Measurements from ENCODE around the gene CDC26. TPM values are rescaled to one million over a fixed set of nuclear protein-coding genes. Genes with fewer than 3 reads are reported as not detected.

CDC26 gene
- total RNA-seq, 1 experiment from 2014 or later, result 22.0 TPM

DNA sequence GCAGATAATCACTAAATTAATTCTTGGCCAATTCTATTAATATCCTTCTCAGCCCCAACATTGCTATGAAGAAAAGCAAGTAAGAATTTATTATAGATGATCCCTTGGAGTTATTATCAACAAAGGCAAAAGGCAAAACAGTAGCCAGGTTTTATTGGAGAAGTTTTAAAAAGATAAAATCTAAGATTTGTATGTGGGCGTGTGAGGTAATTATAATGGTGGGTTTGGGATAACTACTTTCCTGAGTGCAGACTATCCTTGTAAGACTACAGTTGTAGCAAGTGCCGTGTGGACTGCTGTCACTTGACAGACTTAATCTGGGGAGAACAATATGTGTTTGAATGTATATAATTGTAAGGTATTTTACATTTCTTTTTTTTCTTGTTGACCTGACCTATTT lies 30.8 kb downstream of the CDC26 start:
- intact Hi-C loops (cut with micrococcal nuclease), result no loop called here
- Histone ChIP-seq H3K9me2 (ENCODE audit: insufficient read depth) (no peaks in the 10 kb centered on the region), H3K4me2 (ENCODE audit: low read length) (no peak overlapping the region), H4K20me1 (ENCODE audit: insufficient read depth) (no peaks in the 10 kb centered on the region), H3K79me2 (ENCODE audit: insufficient read depth, low read length) (peaks cover 6% of the 10 kb centered on the region), H3K27ac (ENCODE audit: low read depth, low read length) (no peak overlapping the region), H3K36me3 (ENCODE audit: control insufficient read depth in 1 of 2, insufficient read depth in 2 of 2, low read length in 2 of 2) (no peaks in the 10 kb centered on the region), H3K27me3 (ENCODE audit: insufficient read depth, low read length) (no peaks in the 10 kb centered on the region), H3K9ac (ENCODE audit: low read length) (no peak overlapping the region), H2AFZ (ENCODE audit: low read depth, low read length, poor library complexity, severe bottlenecking) (no peak overlapping the region), H3K4me1 (ENCODE audit: control insufficient read depth in 1 of 2, insufficient read depth in 2 of 2, low read length in 2 of 2) (peaks cover 0 to 4% of the 10 kb centered on the region in 2 experiments; a peak in 2 of 4 replicates), H3K4me3 (replicated peaks in 1 of 2; ENCODE audit: low read depth in 1 of 2, low read length in 2 of 2) (no peak overlapping the region), H3K9me3 (ENCODE audit: control insufficient read depth in 1 of 2, insufficient read depth in 1 of 2, low read depth in 1 of 2, low read length in 2 of 2) (no peaks in the 10 kb centered on the region)
- CTCF ChIA-PET, result no interaction called here
- no TSS peak for BruUV-seq (replicated peaks)
- POLR2A ChIA-PET, result no interaction called here
- RAD21 ChIA-PET (ENCODE audit: low non-redundant PET in 1 of 2, low total read pairs in 2 of 2, uncharacterized antibody in 2 of 2, unreplicated experiment in 2 of 2), result no interaction called here
- ATAC-seq (no peak), DNase-seq (ENCODE audit: low read depth, low spot score) (no peak)
- TF ChIP-seq JUND (IDR thresholded peaks at IDR 0.05), result no peak
- no peak for TF ChIP-seq EZH2 (IDR thresholded peaks at IDR 0.05)
- no peak for TF ChIP-seq SIN3A (IDR thresholded peaks at IDR 0.05; ENCODE audit: low read depth)
- TF ChIP-seq SRF (IDR thresholded peaks at IDR 0.05; ENCODE audit: low read depth), result no peak
- no peak for TF ChIP-seq YY1 (IDR thresholded peaks at IDR 0.05; ENCODE audit: extremely low read depth, insufficient replicate concordance, low read depth, low read length)
- TF ChIP-seq CTCF (IDR thresholded peaks at IDR 0.05 in 2 of 3, conservative IDR thresholded peaks at IDR 0.05 in 1 of 3; ENCODE audit: borderline replicate concordance in 1 of 3, insufficient read depth in 1 of 3, low read depth in 2 of 3, low read length in 2 of 3), result no peak
- TF ChIP-seq RAD21 (IDR thresholded peaks at IDR 0.05; ENCODE audit: low read depth), result no peak
- TF ChIP-seq, protein P1, sequence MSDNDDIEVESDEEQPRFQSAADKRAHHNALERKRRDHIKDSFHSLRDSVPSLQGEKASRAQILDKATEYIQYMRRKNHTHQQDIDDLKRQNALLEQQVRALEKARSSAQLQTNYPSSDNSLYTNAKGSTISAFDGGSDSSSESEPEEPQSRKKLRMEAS (IDR thresholded peaks at IDR 0.05), result no peak
- TF ChIP-seq ZFX (IDR thresholded peaks at IDR 0.05), result no peak

- intact Hi-C loops (cut with micrococcal nuclease), result no loop called here
- no peaks in the 10 kb centered on the region for H3K9me3 ChIP-seq (ENCODE audit: control insufficient read depth in 1 of 2, insufficient read depth in 1 of 2, low read depth in 1 of 2, low read length in 2 of 2)
- no peaks in the 10 kb centered on the region for H3K9me2 ChIP-seq (ENCODE audit: insufficient read depth)
- no peak overlapping the region for H3K4me3 ChIP-seq (replicated peaks in 1 of 2; ENCODE audit: low read depth in 1 of 2, low read length in 2 of 2)
- no peaks in the 10 kb centered on the region for H4K20me1 ChIP-seq (ENCODE audit: insufficient read depth)
- no peaks in the 10 kb centered on the region for H3K36me3 ChIP-seq (ENCODE audit: control insufficient read depth in 1 of 2, insufficient read depth in 2 of 2, low read length in 2 of 2)
- H3K9ac ChIP-seq (ENCODE audit: low read length), result no peak overlapping the region
- ChIA-PET POLR2A (interaction anchor here (0.7 kb wide), 1 partner anchor 20 kb away, joined by 3 read pairs; the partner anchor contains the start of genes FKBP15 and SLC31A1), CTCF (no interaction called here), RAD21 (ENCODE audit: low non-redundant PET in 1 of 2, low total read pairs in 2 of 2, uncharacterized antibody in 2 of 2, unreplicated experiment in 2 of 2) (no interaction called here)
- no peak overlapping the region for H2AFZ ChIP-seq (ENCODE audit: low read depth, low read length, poor library complexity, severe bottlenecking)
- H3K4me2 ChIP-seq (ENCODE audit: low read length), result no peak overlapping the region
- DNase-seq (ENCODE audit: low read depth, low spot score) (no peak), ATAC-seq (no peak)
- H3K27ac ChIP-seq (ENCODE audit: low read depth, low read length), result no peak overlapping the region
- no TSS peak for BruUV-seq (replicated peaks)
- no peaks in the 10 kb centered on the region for H3K27me3 ChIP-seq (ENCODE audit: insufficient read depth, low read length)
- H3K79me2 ChIP-seq (ENCODE audit: insufficient read depth, low read length), result no peaks in the 10 kb centered on the region; the same call in 1 of the 2 replicates
- peaks cover 0 to 8% of the 10 kb centered on the region in 2 experiments; a peak in 3 of 4 replicates for H3K4me1 ChIP-seq (ENCODE audit: control insufficient read depth in 1 of 2, insufficient read depth in 2 of 2, low read length in 2 of 2)
- no peak for TF ChIP-seq ZBTB33 (IDR thresholded peaks at IDR 0.05; ENCODE audit: extremely low read depth, insufficient replicate concordance, low read length)
- no peak for TF ChIP-seq SRF (IDR thresholded peaks at IDR 0.05; ENCODE audit: low read depth)
- TF ChIP-seq ELF1 (IDR thresholded peaks at IDR 0.05; ENCODE audit: borderline replicate concordance, low read depth), result no peak
- TF ChIP-seq CBX3 (IDR thresholded peaks at IDR 0.05; ENCODE audit: low read depth), result no peak
- TF ChIP-seq POLR2A (IDR thresholded peaks at IDR 0.05; ENCODE audit: borderline replicate concordance, extremely low read depth, insufficient read depth, insufficient read length), result no peak
- no peak for TF ChIP-seq EGR1 (IDR thresholded peaks at IDR 0.05; ENCODE audit: low read depth)
- no peak for TF ChIP-seq ZFX (IDR thresholded peaks at IDR 0.05)
- no peak for TF ChIP-seq CTCF (IDR thresholded peaks at IDR 0.05 in 2 of 3, conservative IDR thresholded peaks at IDR 0.05 in 1 of 3; ENCODE audit: borderline replicate concordance in 1 of 3, insufficient read depth in 1 of 3, low read depth in 2 of 3, low read length in 2 of 3)
- TF ChIP-seq ZNF274 (IDR thresholded peaks at IDR 0.05; ENCODE audit: low read depth, low read length), result no peak
- no peak for TF ChIP-seq JUND (IDR thresholded peaks at IDR 0.05)
Observed at GRCh38 chr9:113241161-113241560, 34.2 kb downstream of the CDC26 start.
